A549 (cell line): ENCODE results near the gene ZNF398.

Experiments used
- BHLHE40 ChIP-seq: IDR thresholded peaks from 2 replicates; pipeline ENCODE4 v1.6.1; 2012; ENCODE audit warnings: low read depth, low read length, inconsistent platforms
- MYC ChIP-seq: IDR thresholded peaks from 2 replicates; pipeline ENCODE4 v1.6.1; 2012; ENCODE audit warnings: mild to moderate bottlenecking, inconsistent platforms, low read length, improper control_type of control experiment, borderline replicate concordance
- NR3C1 ChIP-seq: fragments of >200 bp; sonication (Bioruptor Twin); formaldehyde crosslinking; IDR thresholded peaks from 3 replicates; pipeline ENCODE4 v1.6.1; 2017
- POLR2A ChIP-seq: IDR thresholded peaks from 2 replicates; pipeline ENCODE4 v1.6.1; 2012; ENCODE audit warnings: mild to moderate bottlenecking, low read length
- SMC3 ChIP-seq: fragments of >200 bp; sonication (Bioruptor Twin); formaldehyde crosslinking; IDR thresholded peaks from 3 replicates; pipeline ENCODE4 v1.6.1; 2018; ENCODE audit warnings: inconsistent platforms
- TF ChIP-seq, protein P1 (sequence below): fragments of >200 bp; sonication (Bioruptor Twin); formaldehyde crosslinking; IDR thresholded peaks from 3 replicates; pipeline ENCODE4 v1.5.1; 2016
- TF ChIP-seq, protein P2 (sequence below): IDR thresholded peaks from 2 replicates; pipeline ENCODE4 v1.6.1; 2012

GRCh38 chr7:149104749-149105148, 42.5 kb upstream of the ZNF398 start:
- TF ChIP-seq, protein P1, sequence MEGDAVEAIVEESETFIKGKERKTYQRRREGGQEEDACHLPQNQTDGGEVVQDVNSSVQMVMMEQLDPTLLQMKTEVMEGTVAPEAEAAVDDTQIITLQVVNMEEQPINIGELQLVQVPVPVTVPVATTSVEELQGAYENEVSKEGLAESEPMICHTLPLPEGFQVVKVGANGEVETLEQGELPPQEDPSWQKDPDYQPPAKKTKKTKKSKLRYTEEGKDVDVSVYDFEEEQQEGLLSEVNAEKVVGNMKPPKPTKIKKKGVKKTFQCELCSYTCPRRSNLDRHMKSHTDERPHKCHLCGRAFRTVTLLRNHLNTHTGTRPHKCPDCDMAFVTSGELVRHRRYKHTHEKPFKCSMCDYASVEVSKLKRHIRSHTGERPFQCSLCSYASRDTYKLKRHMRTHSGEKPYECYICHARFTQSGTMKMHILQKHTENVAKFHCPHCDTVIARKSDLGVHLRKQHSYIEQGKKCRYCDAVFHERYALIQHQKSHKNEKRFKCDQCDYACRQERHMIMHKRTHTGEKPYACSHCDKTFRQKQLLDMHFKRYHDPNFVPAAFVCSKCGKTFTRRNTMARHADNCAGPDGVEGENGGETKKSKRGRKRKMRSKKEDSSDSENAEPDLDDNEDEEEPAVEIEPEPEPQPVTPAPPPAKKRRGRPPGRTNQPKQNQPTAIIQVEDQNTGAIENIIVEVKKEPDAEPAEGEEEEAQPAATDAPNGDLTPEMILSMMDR: no peak
- TF ChIP-seq SMC3: no peak
- no peak for TF ChIP-seq MYC
- no peak for TF ChIP-seq NR3C1
- no peak for TF ChIP-seq POLR2A
- TF ChIP-seq, protein P2, sequence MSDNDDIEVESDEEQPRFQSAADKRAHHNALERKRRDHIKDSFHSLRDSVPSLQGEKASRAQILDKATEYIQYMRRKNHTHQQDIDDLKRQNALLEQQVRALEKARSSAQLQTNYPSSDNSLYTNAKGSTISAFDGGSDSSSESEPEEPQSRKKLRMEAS: no peak
- no peak for TF ChIP-seq BHLHE40
